HG02642 (cell line): ENCODE results near the gene MYO18B.

Experiments
- ATAC-seq: cut with Tn5 transposase; IDR thresholded peaks from one replicate; pipeline ENCODE4 v1.9.1; 2021; ENCODE audit warnings: mild to moderate bottlenecking; ENCODE audit not compliant: unreplicated experiment, poor library complexity

The MYO18B gene

GRCh38 chr22:25712661-25713400 lies 29.2 kb upstream of the MYO18B start:
- no peak for ATAC-seq

- ATAC-seq: no peak
These were observed 27.9 kb upstream of the MYO18B start for GRCh38 chr22:25714070-25714469.

GRCh38 chr22:25714739-25715138 lies 27.2 kb upstream of the MYO18B start:
- ATAC-seq: no peak

- ATAC-seq: no peak
These were observed 25.4 kb upstream of the MYO18B start for GRCh38 chr22:25716637-25717036.

- no peak for ATAC-seq
These were observed 23.7 kb upstream of the MYO18B start for GRCh38 chr22:25718135-25718840.

GRCh38 chr22:25722223-25722622 lies 19.8 kb upstream of the MYO18B start:
- ATAC-seq: no peak

GRCh38 chr22:25722626-25723025 lies 19.4 kb upstream of the MYO18B start:
- ATAC-seq: no peak

- ATAC-seq: no peak
These were observed 15.7 kb upstream of the MYO18B start for GRCh38 chr22:25726241-25726640.

- no peak for ATAC-seq
These were observed 13.9 kb upstream of the MYO18B start for GRCh38 chr22:25728071-25728470.

GRCh38 chr22:25729016-25729995 lies 12.7 kb upstream of the MYO18B start:
- ATAC-seq: no peak

- ATAC-seq: no peak
These were observed 6.3 kb upstream of the MYO18B start for GRCh38 chr22:25735650-25736049.

- no peak for ATAC-seq
These were observed 5.5 kb upstream of the MYO18B start for GRCh38 chr22:25736378-25737011.

GRCh38 chr22:25739659-25740344 lies 2.2 kb upstream of the MYO18B start:
- no peak for ATAC-seq

- no peak for ATAC-seq
These were observed 1.1 kb downstream of the MYO18B start for GRCh38 chr22:25742918-25743708.

- ATAC-seq: no peak
These were observed 2.7 kb downstream of the MYO18B start for GRCh38 chr22:25744694-25745093.

- ATAC-seq: no peak
These were observed 3.5 kb downstream of the MYO18B start for GRCh38 chr22:25745341-25746011.

- ATAC-seq: no peak
These were observed 4.0 kb downstream of the MYO18B start for GRCh38 chr22:25746012-25746373.

- no peak for ATAC-seq
These were observed 5.4 kb downstream of the MYO18B start for GRCh38 chr22:25747245-25747944.
